ENCODE data around the gene BBS9. TPM values are rescaled to one million over a fixed set of nuclear protein-coding genes. Genes with fewer than 3 reads are reported as not detected.
"Not testable (repeated sequence)": the region's sequence is repeated elsewhere in the genome, so short reads cannot be mapped to it uniquely, and the experiment has no call there.

The BBS9 gene
- total RNA-seq, 1 donor from 2014 or later, result 15.2 TPM

DNA sequence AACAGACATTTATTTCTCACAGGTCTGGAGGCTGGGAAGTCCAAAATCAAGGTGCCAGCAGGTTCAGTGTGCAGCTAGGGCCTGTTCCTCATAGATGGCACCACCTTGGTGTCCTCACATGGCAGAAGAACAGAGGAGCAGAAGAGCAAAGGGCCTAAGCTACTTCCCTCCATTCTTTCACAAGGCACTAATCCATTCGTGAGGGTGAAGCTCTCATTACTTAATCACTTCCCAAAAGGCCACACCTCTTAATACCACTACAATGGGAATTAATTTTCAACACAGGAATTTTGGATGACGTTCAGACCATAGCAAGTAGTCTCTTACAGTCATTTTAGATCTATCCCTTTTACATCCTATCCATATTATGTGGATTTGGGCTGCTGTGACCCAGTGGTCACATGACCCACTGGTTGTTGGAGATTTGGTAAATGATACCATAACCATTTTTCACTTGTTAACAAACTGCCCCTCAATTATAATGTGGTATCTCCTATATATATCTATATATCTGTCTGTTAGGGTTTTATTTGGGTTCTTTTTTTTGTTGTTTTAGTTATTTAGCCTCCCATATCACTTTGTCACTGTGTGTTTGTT is 63.4 kb downstream of the BBS9 start:
- DNase-seq (ENCODE audit: extremely low read depth, low read depth, low spot score), result no peak

DNA sequence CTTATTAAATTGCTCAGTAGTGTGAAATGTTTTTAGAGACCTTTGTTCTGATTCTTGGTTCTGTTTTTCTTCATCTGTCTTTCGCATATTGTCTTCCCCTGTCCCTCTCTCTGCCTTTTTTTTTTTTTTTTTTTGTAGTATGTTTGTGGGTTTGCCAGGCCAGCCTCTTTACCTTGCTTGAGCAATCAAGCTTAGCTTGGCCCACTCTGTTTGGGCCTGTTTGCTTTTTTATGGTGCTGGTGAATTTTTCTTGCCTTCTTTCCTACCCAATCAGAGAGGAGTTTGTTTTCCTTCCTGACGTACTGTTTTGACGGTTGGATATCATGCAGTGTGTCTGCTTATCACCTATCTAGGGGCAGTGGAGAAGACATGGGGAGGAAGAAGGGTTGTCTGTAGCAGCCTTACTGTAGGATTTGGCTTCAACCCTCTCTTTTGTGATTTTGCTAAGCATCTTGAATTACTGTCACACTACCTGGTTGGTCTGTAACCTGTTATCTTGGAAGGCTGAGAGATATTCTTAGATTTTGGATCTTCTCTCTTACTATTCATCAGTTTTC is 64.0 kb downstream of the BBS9 start:
- no peak for DNase-seq (ENCODE audit: extremely low read depth, low read depth, low spot score)

DNA sequence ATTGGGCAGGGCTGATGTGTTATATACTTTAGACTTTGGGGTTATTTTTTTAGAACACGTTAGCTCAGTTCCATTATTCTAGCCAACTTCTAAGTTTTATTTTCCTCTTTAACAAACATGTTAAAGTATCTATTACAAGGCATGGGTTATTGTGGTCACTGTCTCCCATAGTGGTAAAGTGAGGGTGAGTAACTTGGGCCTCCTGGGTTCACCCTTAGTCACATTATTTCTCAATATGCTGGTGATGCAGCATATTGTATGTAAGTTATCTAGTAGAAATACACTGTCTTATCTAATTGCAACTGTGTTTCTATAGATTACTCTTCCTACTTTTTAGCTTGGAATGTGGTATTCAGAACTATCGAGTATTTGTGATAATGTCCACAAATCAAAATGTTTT is 65.9 kb downstream of the BBS9 start:
- DNase-seq (ENCODE audit: extremely low read depth, low read depth, low spot score), result no peak

GRCh38 chr7:33196221-33196620 is 66.9 kb downstream of the BBS9 start:
- no peak for DNase-seq (ENCODE audit: extremely low read depth, low read depth, low spot score)

DNA sequence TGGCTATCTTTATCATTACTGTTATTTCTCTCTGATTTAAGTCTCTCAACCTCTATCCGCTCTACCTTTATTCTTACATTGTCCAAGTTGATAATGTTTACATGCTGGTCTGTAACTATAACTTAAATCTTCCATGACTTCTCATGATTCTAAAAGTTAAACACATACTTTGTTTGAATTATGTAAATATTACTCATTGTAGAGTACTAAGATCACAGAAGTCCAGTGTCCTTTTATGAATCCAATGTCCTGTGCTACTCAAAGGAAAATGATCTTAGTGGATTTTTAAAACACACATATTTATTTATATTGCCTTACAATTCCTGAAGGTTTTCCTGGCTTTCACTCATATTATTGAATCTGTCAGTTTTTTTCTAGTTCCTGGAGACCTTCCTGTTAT is 70.9 kb downstream of the BBS9 start:
- no peak for DNase-seq (ENCODE audit: extremely low read depth, low read depth, low spot score)

DNA sequence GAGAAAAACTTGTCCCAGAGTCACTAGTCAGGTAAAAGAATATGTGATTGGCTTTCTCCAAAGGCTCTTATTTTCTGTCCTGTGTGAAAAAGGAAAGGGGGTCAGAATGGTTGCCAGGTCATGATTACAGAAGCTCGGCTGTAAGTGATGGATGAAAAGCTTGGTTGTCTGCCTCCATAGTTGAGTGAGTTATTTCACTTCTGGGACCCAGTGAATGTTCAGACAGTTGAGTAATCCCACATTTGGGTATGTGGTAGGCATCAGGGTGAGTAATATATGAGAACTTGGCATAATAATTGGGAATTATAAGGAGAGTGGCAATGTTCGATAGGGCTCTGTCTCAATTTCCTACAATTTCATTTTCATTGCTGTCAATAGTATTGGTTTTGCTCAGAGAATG is 72.5 kb downstream of the BBS9 start:
- DNase-seq (ENCODE audit: extremely low read depth, low read depth, low spot score), result no peak

- no peak for DNase-seq (ENCODE audit: extremely low read depth, low read depth, low spot score)
Measured at GRCh38 chr7:33210958-33211357, 81.6 kb downstream of the BBS9 start.

DNA sequence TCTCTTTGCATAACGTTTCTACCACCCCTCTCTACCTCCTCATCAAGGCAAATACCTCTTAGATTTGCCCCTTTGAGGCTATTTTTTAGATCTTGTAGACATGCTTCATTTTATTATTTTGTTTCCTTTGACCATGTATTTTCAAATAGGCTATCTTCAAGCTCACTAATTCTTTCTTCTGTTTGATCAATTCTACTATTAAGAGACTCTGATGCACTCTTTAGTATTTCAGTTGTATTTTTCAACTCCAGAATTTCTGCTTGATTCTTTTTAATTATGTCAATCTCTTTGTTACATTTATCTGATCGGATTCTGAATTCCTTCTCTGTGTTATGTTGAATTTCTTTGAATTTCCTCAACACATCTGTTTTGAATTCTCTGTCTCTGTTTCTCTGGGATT is 82.8 kb downstream of the BBS9 start:
- no peak for DNase-seq (ENCODE audit: extremely low read depth, low read depth, low spot score)

DNA sequence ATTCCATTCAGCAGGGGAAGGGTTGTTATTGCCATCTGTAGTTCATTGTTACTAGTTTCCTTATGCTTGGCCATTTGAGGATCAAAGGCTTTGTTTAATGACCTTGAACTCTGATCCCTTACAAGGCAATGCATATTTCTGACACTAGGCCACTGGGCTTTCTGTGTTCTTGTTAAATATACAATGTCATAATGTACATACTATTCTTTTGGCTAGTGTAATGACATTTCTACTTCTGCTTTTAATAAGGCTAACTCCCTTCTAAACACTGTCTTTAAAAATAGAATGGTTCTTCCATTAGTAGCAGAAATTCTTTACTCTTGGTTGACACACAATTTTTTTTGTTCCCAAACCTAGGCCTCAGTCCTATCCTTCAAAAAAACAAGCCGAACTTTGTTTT is 86.6 kb downstream of the BBS9 start:
- DNase-seq (ENCODE audit: extremely low read depth, low read depth, low spot score), result no peak

DNA sequence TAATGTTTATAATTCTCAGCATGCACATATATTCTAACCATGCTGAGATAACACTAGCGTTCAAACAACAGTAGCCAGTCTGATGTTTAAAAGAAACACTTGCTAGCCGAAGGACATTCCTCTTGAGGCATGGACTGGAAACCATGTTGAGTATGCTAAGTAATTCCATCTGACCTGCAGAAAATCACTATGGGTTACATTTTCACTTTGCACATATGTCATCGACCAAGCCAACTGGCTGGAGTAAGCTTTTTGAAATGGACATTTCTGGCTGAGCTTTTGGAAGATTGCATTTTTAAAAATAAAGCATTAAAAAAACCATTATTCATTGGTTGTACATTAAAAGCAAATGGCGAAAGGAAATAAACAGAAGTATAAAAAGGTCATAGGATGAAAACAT is 88.2 kb downstream of the BBS9 start:
- DNase-seq (ENCODE audit: extremely low read depth, low read depth, low spot score), result no peak

DNA sequence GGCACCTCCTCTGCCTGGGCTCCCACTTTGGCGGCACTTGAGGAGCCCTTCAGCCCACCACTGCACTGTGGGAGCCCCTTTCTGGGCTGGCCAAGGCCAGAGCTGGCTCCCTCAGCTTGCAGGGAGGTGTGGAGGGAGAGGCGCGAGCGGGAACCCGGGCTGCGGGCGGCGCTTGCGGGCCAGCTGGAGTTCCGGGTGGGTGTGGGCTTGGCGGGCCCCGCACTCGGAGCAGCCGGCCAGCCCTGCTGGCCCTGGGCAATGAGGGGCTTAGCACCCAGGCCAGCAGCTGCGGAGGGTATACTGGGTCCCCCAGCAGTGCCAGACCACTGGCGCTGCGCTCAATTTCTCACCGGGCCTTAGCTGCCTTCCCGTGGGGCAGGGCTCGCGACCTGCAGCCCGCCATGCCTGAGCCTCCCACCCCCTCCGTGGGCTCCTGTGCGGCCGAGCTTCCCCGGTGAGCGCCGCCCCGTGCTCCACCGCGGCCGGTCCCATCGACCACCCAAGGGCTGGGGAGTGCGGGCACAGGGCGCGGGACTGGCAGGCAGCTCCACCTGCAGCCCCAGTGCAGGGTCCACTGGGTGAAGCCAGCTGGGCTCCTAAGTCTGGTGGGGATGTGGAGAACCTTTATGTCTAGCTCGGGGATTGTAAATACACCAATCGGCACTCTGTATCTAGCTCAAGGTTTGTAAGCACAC is 89.6 kb downstream of the BBS9 start:
- DNase-seq (ENCODE audit: extremely low read depth, low read depth, low spot score), result not testable (repeated sequence)

- DNase-seq (ENCODE audit: extremely low read depth, low read depth, low spot score), result no peak
Measured at GRCh38 chr7:33220231-33220630, 90.9 kb downstream of the BBS9 start.

GRCh38 chr7:33221390-33221789 is 92.0 kb downstream of the BBS9 start:
- no peak for DNase-seq (ENCODE audit: extremely low read depth, low read depth, low spot score)

DNA sequence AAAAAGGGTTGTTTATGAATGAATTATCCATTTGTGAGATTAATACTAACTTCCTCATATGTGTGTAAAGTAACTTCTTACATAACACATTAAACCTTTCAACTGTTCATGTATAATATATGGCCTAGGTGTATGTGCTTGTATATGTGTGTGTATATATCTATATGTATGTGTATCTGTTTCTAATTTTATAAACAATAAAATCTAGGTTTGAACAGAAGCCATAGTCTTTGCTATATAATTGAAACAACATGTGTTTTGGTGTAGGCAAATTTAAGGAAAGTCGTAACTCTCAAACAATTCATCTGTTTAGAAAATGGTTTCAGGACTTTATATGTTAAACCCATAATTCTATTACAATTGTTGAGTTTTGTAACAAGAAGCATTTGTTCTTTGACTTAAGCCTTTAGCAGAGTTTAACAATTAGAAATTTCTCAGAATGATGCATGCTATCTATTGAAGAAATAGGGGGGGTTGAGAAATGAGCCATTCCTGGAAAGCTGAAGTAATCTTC is 103.3 kb downstream of the BBS9 start:
- DNase-seq (ENCODE audit: extremely low read depth, low read depth, low spot score), result no peak

GRCh38 chr7:33233659-33234058 is 104.3 kb downstream of the BBS9 start:
- DNase-seq (ENCODE audit: extremely low read depth, low read depth, low spot score), result no peak

- DNase-seq (ENCODE audit: extremely low read depth, low read depth, low spot score), result no peak
Measured at GRCh38 chr7:33237036-33237435, 107.7 kb downstream of the BBS9 start.

GRCh38 chr7:33243319-33243881 is 114.0 kb downstream of the BBS9 start:
- DNase-seq (ENCODE audit: extremely low read depth, low read depth, low spot score), result peak; percentile 31

DNA sequence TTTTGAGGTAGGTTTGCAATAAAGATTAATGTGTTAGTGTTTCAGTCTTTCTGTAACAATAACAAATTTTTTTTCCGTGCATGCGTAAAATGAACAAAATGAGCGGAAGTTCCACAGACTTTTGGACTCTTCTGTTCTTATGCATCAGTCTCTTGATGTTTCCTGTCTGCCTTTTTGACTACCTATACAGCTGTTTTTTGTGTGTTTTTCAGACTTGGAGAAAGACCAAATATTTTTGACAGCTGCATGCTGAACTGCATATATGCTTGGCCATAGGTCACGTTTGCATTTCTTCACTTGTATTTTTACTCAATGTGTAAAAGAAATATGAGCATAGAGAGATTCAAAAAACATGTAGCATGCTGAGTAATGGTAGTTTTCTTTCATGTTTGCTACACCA is 119.3 kb downstream of the BBS9 start:
- DNase-seq (ENCODE audit: extremely low read depth, low read depth, low spot score), result peak; percentile 9

- DNase-seq (ENCODE audit: extremely low read depth, low read depth, low spot score), result no peak
Measured at GRCh38 chr7:33250421-33250871, 121.1 kb downstream of the BBS9 start.

GRCh38 chr7:33251301-33251700 is 121.9 kb downstream of the BBS9 start:
- no peak for DNase-seq (ENCODE audit: extremely low read depth, low read depth, low spot score)

GRCh38 chr7:33258491-33258951 is 129.2 kb downstream of the BBS9 start:
- DNase-seq (ENCODE audit: extremely low read depth, low read depth, low spot score), result no peak

DNA sequence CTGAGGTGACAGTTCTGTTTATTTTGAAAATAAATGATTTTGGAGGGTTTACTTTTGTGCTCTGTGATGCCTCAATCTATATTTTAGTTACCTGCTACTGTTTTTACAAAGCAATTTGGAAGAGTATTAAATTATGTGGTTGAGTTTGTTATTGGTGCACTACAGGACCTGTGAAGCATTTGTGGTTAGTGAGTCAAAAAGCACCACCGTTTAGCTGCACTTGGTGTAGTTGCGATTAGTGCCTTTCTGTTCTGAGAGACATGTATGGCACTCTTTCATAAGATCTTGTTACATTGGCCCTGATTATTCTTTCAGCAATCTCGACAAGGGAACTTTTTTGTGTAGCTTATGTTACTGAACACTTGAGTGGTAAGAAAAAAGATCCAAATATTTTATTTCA is 132.2 kb downstream of the BBS9 start:
- DNase-seq (ENCODE audit: extremely low read depth, low read depth, low spot score), result no peak
